DMS 273 (cell line): ENCODE measurements around the gene NMRAL1.
A peak's percentile ranks its signal among the peaks of the same experiment; 100 is the strongest.

ENCODE experiments used
- DNase-seq: peaks from one replicate; lab custom pipeline; 2025; ENCODE audit not compliant: unreplicated experiment; lab: John Stamatoyannopoulos, UW

NMRAL1 gene

GRCh38 chr16:4474192-4474961 is at the start of gene NMRAL1:
NMRAL1 (minus strand) TSS chr16:4474625; CDS start chr16:4474132, 493 bp downstream.
- DNase-seq, result peak; percentile 98

GRCh38 chr16:4523686-4524085 is 49.3 kb upstream of the NMRAL1 start:
- DNase-seq, result peak; percentile 49

- DNase-seq, result peak; percentile 98
These were observed 47.7 kb upstream of the NMRAL1 start for GRCh38 chr16:4522051-4522581.

GRCh38 chr16:4520913-4521312 is 46.5 kb upstream of the NMRAL1 start:
- DNase-seq, result no peak

- DNase-seq, result peak; percentile 39
These were observed 45.0 kb upstream of the NMRAL1 start for GRCh38 chr16:4519274-4520058.

- peak; percentile 78 for DNase-seq
These were observed 43.6 kb upstream of the NMRAL1 start for GRCh38 chr16:4517812-4518680.

GRCh38 chr16:4515611-4516233 is 41.3 kb upstream of the NMRAL1 start:
- no peak for DNase-seq

GRCh38 chr16:4514606-4515005 is 40.2 kb upstream of the NMRAL1 start:
- no peak for DNase-seq

GRCh38 chr16:4513881-4514280 is 39.5 kb upstream of the NMRAL1 start:
- no peak for DNase-seq

GRCh38 chr16:4513086-4513860 is 38.8 kb upstream of the NMRAL1 start:
- no peak for DNase-seq

- no peak for DNase-seq
These were observed 38.0 kb upstream of the NMRAL1 start for GRCh38 chr16:4512473-4512872.

- peak; percentile 91 for DNase-seq
These were observed 37.1 kb upstream of the NMRAL1 start for GRCh38 chr16:4511441-4512082.

GRCh38 chr16:4510747-4511426 is 36.5 kb upstream of the NMRAL1 start:
- no peak for DNase-seq

- no peak for DNase-seq
These were observed 35.7 kb upstream of the NMRAL1 start for GRCh38 chr16:4510131-4510530.

GRCh38 chr16:4509420-4509819 is 35.0 kb upstream of the NMRAL1 start:
- DNase-seq, result no peak

GRCh38 chr16:4508806-4509205 is 34.4 kb upstream of the NMRAL1 start:
- no peak for DNase-seq

GRCh38 chr16:4507588-4508345 is 33.3 kb upstream of the NMRAL1 start:
- no peak for DNase-seq

GRCh38 chr16:4506450-4506849 is 32.0 kb upstream of the NMRAL1 start:
- DNase-seq, result peak; percentile 85
